SK-N-SH treated with all-trans-retinoic acid at 6 μM for 48 hours (cell line): ENCODE measurements around the gene FOXJ3.

ENCODE experiments used
- BACH2 ChIP-seq: fragments of 250-450 bp; sonication (Bioruptor Pico); IDR thresholded peaks from 2 replicates; pipeline ENCODE4 v1.9.0; 2021; ENCODE audit warnings: mild to moderate bottlenecking, borderline replicate concordance
- TOX ChIP-seq: fragments of 250-450 bp; sonication (Bioruptor Pico); IDR thresholded peaks from 2 replicates; pipeline ENCODE4 v1.8.0; 2021; ENCODE audit warnings: mild to moderate bottlenecking, moderate library complexity, borderline replicate concordance
- ZNF70 ChIP-seq: fragments of 450-650 bp; formaldehyde crosslinking; IDR thresholded peaks from 2 replicates; pipeline ENCODE4 v1.5.0; 2020; ENCODE audit warnings: mild to moderate bottlenecking, moderate library complexity
- ZNF8 ChIP-seq: fragments of 450-650 bp; formaldehyde crosslinking; IDR thresholded peaks from 2 replicates; pipeline ENCODE4 v1.5.0; 2020; ENCODE audit warnings: mild to moderate bottlenecking, moderate library complexity

DNA sequence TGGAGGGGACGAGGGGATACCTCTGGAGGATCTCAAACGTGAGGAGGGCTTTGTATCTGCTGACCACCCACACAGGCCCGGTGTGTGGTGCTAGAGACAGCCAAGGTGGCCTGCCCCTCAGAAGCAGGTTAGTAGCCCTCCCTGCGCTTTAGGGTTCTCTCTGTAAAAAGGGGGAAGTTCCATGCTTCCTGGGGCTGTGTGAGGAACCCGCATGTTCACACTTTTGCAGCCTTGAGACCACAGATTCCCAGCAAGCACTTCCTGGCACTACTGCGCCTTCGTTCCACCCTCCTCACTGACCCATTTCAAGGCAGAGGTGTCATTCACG lies 189.7 kb downstream of the FOXJ3 start:
- no peak for TF ChIP-seq ZNF70 (CRISPR knock-in tag)
- no peak for TF ChIP-seq BACH2
- TF ChIP-seq TOX (CRISPR knock-in tag), result no peak
- no peak for TF ChIP-seq ZNF8 (CRISPR knock-in tag)
